Neural cell (in vitro differentiated cells): Measurements from ENCODE around the gene ZNF490.

Experiments
- CTCF ChIP-seq: fragments of 450-650 bp; IDR thresholded peaks from 2 replicates; pipeline ENCODE4 v1.5.1; 2014; ENCODE audit warnings: antibody characterized with exemption, mild to moderate bottlenecking, moderate library complexity; ENCODE audit not compliant: poor library complexity, severe bottlenecking
- EP300 ChIP-seq: fragments of 450-650 bp; conservative IDR thresholded peaks from 2 replicates; pipeline ENCODE4 v1.6.1; 2014; ENCODE audit warnings: antibody characterized with exemption, mild to moderate bottlenecking, moderate library complexity; ENCODE audit not compliant: poor library complexity, severe bottlenecking
- EZH2 ChIP-seq: fragments of 200-600, 300-800 bp; shearing (Covaris generic), sonication (generic); IDR thresholded peaks from 2 replicates; pipeline ENCODE4 v1.6.1; 2014; ENCODE audit warnings: antibody characterized with exemption, low read length, borderline replicate concordance, mild to moderate bottlenecking; ENCODE audit not compliant: insufficient read depth, poor library complexity, severe bottlenecking
- MXI1 ChIP-seq: fragments of 450-650 bp; conservative IDR thresholded peaks from 2 replicates; pipeline ENCODE4 v1.6.1; 2014; ENCODE audit warnings: antibody characterized with exemption, mild to moderate bottlenecking; ENCODE audit not compliant: poor library complexity, severe bottlenecking
- POLR2AphosphoS5 ChIP-seq: IDR thresholded peaks from 2 replicates; pipeline ENCODE4 v1.6.1; 2012
- RAD21 ChIP-seq: fragments of 450-650 bp; conservative IDR thresholded peaks from 2 replicates; pipeline ENCODE4 v1.6.1; 2014; ENCODE audit warnings: antibody characterized with exemption, mild to moderate bottlenecking, moderate library complexity
- REST ChIP-seq: IDR thresholded peaks from 2 replicates; pipeline ENCODE4 v1.6.1; 2012; ENCODE audit warnings: borderline replicate concordance
- TAF1 ChIP-seq: IDR thresholded peaks from 2 replicates; pipeline ENCODE4 v1.6.1; 2012; ENCODE audit warnings: low read depth

- no peak for TF ChIP-seq EP300
- no peak for TF ChIP-seq CTCF
- no peak for TF ChIP-seq POLR2AphosphoS5
- TF ChIP-seq EZH2 = no peak
- TF ChIP-seq TAF1 = no peak
- TF ChIP-seq REST = no peak
- no peak for TF ChIP-seq RAD21
- TF ChIP-seq MXI1 = no peak
These were observed 37.0 kb upstream of the ZNF490 start for GRCh38 chr19:12647490-12648071.
